Mucosa of descending colon (tissue), 3 donors: ENCODE results near the gene INTS1. TPM values are rescaled to one million over a fixed set of nuclear protein-coding genes. Genes with fewer than 3 reads are reported as not detected.

Source experiments
- ATAC-seq: fragments of 200-7000 bp; cut with Tn5 transposase; one replicate; pipeline ENCODE4 v1.9.1; 2020; ENCODE audit warnings: mild to moderate bottlenecking, moderate library complexity
- DNase-seq, 3 donors: peaks; one replicate each; pipeline ENCODE4 v3.0.0-alpha.2; 2020
- H3K36me3 ChIP-seq: fragments of 200-600 bp; one replicate; pipeline ENCODE4 v1.8.0; 2021; ENCODE audit warnings: low read depth, mild to moderate bottlenecking
- H3K4me1 ChIP-seq: fragments of 200-600 bp; one replicate; pipeline ENCODE4 v1.8.0; 2021; ENCODE audit warnings: low read depth, mild to moderate bottlenecking
- H3K4me3 ChIP-seq: fragments of 200-600 bp; one replicate; pipeline ENCODE4 v1.8.0; 2021; ENCODE audit warnings: mild to moderate bottlenecking
- H3K9me3 ChIP-seq: fragments of 200-600 bp; one replicate; pipeline ENCODE4 v1.8.0; 2021; ENCODE audit warnings: mild to moderate bottlenecking
- intact Hi-C, 2 donors: fragments of 100-400 bp; cut with DNase I in 1 of 2; cut with micrococcal nuclease in 1 of 2; formaldehyde crosslinking; loops; one replicate each; pipeline versions ENCODE4 v1.11.0 to v1.11.1; 2022; cut with DNase I, micrococcal nuclease
- total RNA-seq, 3 donors: library from RNA; stranded (reverse); fragmentation: NEBNext Ultra II Directional in 2 of 3; extraction: Animal tissue kit (Norgen Biotek cat#: 25700) in 2 of 3; gene quantifications; one replicate each; pipeline versions ENCODE4 v1.2.1 to v1.2.4, GENCODE V29; 2021 to 2023
- TF ChIP-seq, protein P1 (sequence below): fragments of 200-600 bp; IDR thresholded peaks from one replicate; pipeline ENCODE4 v1.8.0; 2022; ENCODE audit warnings: antibody characterized with exemption, mild to moderate bottlenecking
- donor health status: DM: no; HTN: no; CAD: no; lungs with moderate emphysema.
- donor health status: DM: no; HTN: no; CAD: no.
- donor health status: DM: no; HTN: yes; CAD: no.

The INTS1 gene
- total RNA-seq, 3 donors from 2014 or later: 79.6 to 94.3 (median 88.0) TPM

DNA sequence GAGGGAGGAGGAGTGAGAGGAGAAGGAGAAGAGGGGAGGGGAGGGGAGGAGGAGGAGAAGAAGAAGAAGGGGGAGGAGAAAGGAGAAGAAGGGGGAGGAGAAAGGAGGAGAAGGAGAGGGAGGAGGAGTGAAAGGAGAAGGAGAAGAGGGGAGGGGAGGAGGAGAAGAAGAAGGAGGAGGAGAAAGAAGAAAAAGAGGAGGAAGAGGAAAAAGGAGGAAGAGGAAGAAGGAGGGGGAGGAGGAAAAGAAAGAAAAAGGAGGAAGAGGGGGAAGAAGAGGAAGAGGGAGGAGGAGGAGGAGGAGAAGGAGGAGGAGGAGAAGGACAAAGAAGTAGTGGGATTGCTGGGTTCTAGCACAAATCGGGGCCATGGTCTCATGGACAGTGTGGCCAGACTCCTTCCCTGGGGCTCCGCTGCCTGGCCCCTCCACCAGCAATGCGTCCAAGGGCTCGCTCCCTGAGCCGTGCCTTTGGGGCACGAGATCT is 22.1 kb upstream of the INTS1 start:
- Histone ChIP-seq H3K4me3 (no peak overlapping the region), H3K4me1 (peaks cover 12% of the 10 kb centered on the region), H3K36me3 (no peaks in the 10 kb centered on the region), H3K9me3 (no peaks in the 10 kb centered on the region)
- intact Hi-C loops: no loop called here
- DNase-seq (no peak), ATAC-seq (no peak)
- TF ChIP-seq, protein P1, sequence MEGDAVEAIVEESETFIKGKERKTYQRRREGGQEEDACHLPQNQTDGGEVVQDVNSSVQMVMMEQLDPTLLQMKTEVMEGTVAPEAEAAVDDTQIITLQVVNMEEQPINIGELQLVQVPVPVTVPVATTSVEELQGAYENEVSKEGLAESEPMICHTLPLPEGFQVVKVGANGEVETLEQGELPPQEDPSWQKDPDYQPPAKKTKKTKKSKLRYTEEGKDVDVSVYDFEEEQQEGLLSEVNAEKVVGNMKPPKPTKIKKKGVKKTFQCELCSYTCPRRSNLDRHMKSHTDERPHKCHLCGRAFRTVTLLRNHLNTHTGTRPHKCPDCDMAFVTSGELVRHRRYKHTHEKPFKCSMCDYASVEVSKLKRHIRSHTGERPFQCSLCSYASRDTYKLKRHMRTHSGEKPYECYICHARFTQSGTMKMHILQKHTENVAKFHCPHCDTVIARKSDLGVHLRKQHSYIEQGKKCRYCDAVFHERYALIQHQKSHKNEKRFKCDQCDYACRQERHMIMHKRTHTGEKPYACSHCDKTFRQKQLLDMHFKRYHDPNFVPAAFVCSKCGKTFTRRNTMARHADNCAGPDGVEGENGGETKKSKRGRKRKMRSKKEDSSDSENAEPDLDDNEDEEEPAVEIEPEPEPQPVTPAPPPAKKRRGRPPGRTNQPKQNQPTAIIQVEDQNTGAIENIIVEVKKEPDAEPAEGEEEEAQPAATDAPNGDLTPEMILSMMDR: no peak

GRCh38 chr7:1525409-1525808 is 21.2 kb upstream of the INTS1 start:
- H3K9me3 ChIP-seq: no peaks in the 10 kb centered on the region
- peaks cover 12% of the 10 kb centered on the region for H3K4me1 ChIP-seq
- no peak overlapping the region for H3K4me3 ChIP-seq
- intact Hi-C loops: no loop called here
- no peaks in the 10 kb centered on the region for H3K36me3 ChIP-seq
- TF ChIP-seq, protein P1: no peak
- DNase-seq (no peak), ATAC-seq (no peak)

GRCh38 chr7:1523844-1524243 is 19.7 kb upstream of the INTS1 start:
- Histone ChIP-seq H3K4me3 (no peak overlapping the region), H3K36me3 (no peaks in the 10 kb centered on the region), H3K4me1 (peaks cover 9% of the 10 kb centered on the region), H3K9me3 (peaks cover 3% of the 10 kb centered on the region)
- intact Hi-C loops: no loop called here
- ATAC-seq (peak; percentile 91), DNase-seq (peak; percentile 66 to 81 (median 69))
- TF ChIP-seq, protein P1: no peak

DNA sequence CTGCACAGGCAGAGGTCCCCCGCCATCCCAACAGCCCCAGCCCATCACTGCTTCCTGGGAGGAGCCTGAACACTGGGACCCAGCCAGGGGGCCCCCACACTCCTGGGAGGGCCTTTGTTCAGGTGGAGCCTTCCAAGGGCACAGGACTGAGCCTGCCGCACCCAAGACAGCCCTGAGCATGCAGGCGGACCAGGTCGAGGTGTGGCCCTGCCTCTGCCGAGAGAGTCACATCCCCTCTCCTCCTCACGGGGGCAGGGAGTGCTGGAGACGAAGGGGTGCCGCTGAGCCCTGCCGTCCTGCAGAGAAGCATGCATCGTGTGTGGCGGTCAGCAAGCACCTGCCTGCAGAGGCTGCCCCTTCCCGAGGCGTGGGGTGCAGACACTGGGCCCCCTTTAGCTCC is 19.0 kb upstream of the INTS1 start:
- DNase-seq (peak; percentile 84 to 89 (median 88)), ATAC-seq (peak; percentile 95)
- TF ChIP-seq, protein P1: no peak
- Histone ChIP-seq H3K4me1 (peaks cover 9% of the 10 kb centered on the region), H3K9me3 (peaks cover 3% of the 10 kb centered on the region), H3K36me3 (no peaks in the 10 kb centered on the region), H3K4me3 (no peak overlapping the region)
- intact Hi-C loops: no loop called here

GRCh38 chr7:1521456-1521855 is 17.3 kb upstream of the INTS1 start:
- Histone ChIP-seq H3K4me1 (peaks cover 8% of the 10 kb centered on the region), H3K36me3 (no peaks in the 10 kb centered on the region), H3K4me3 (no peak overlapping the region), H3K9me3 (peaks cover 3% of the 10 kb centered on the region)
- TF ChIP-seq, protein P1: no peak
- no peak for ATAC-seq
- DNase-seq: no peak
- intact Hi-C loops: no loop called here
